Activated CD8-positive, alpha-beta memory T cell treated with anti-CD3 and anti-CD28 coated beads, Interleukin-2, amount 50 U/mL, for 1 hour (primary cell): ENCODE data around the gene FCN1.

ENCODE experiments used
- DNase-seq: peaks from one replicate; pipeline ENCODE4 v3.0.0-alpha.2; 2020; ENCODE audit errors: extremely low read depth

FCN1 gene

DNA sequence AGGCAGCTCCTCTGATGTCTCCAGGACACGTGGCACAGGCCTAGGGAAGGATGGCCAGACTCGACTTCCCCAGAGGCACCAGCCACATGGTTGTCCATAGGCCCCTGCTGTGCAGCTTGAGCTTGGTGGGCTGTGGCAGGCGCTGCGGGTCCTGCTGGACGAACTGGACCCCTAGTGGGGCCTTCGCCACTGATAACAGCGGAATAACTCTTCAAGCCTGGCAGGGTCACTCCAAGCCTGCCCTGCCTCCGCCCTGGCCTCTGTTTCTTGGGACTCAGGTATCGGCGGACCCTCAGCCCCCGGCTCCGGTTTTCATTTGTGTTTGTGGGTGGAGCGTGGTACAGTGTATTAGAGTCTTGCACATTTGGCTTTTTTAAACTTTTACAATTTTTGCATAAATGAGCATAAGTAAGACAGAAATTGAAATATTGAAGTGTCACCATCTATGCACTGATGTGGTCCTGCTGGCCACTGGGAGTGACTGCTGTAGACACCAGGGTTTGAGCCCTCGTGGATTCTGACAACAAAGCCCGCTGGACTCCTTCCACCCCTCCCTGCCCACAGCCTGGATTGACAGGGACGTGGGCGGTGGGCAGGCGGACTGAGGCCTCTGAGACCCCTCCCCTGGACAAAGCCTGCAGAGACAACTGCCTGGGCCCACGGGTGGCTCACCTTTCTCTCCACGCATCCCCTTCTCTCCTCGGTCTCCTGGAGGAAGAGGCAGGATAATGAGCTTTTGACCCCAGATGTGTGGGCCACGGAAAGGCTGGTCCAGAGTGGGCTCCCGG lies 3.8 kb downstream of the FCN1 start:
- no peak for DNase-seq

DNA sequence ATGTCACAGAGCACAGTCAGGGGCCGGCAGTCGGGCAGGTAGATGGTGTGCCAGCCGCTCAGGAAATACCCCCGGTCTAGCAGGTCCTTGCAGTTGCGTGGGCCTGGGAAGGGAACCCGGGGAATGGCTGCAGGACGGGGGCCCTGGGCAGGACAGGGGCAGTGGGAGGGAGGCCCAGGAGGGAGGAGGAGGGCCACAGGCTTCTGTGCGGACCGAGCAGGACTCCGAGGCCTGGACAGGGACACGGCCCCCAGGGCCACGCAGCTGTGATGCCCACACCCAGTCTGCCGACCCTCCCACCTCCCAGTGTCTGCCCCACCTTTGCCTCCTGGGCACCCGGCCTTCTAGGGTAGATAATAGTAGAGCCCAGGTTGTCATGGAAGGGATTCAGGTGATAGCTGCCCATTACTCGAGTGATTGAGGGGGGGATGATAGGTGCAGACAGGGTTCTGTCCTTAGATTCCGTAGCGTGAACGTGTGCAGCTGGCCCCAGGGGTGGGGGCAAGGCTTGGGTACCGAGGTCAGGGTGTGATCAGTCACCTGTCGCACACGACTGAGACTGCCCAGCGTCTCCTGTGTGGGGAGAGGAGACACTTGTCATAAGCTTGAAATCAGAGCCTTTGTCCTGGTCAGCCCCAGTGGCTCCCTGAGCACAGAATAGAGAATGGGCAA lies 4.5 kb downstream of the FCN1 start:
- DNase-seq: no peak

DNA sequence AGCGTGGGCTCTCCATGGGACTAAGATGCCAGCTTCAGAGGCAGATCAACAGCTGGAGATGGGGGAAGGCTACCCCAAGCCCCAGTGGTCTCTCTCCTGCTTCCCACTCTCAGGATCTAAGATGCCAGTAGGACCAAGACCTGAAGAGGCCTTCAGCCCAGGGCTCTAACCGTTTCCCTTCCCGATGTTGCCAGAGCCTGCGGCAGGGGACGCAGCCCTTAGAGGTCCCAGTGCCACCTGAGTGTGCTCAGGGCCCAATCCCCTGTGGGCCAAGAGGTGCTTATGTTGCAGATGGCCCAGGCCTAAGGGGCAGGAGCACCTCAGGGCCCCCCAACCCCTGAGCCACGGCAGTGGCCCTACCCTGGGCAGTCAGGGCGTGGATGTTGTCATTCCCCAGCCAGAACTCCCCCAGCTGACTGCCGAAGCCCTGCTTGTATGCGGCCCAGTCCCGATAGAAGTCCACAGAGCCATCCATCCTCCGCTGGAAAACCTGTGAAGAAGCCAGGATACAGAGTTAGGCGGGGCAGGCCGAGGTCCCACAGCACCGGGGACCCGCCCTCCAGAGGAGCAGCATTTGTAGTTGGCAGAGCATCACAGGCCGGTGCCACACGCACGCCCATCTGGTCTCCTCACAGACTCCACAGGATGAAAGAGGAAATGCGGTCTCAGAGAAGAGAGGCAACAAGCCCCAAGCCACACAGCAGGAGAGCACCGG lies 5.4 kb downstream of the FCN1 start:
- DNase-seq: no peak

DNA sequence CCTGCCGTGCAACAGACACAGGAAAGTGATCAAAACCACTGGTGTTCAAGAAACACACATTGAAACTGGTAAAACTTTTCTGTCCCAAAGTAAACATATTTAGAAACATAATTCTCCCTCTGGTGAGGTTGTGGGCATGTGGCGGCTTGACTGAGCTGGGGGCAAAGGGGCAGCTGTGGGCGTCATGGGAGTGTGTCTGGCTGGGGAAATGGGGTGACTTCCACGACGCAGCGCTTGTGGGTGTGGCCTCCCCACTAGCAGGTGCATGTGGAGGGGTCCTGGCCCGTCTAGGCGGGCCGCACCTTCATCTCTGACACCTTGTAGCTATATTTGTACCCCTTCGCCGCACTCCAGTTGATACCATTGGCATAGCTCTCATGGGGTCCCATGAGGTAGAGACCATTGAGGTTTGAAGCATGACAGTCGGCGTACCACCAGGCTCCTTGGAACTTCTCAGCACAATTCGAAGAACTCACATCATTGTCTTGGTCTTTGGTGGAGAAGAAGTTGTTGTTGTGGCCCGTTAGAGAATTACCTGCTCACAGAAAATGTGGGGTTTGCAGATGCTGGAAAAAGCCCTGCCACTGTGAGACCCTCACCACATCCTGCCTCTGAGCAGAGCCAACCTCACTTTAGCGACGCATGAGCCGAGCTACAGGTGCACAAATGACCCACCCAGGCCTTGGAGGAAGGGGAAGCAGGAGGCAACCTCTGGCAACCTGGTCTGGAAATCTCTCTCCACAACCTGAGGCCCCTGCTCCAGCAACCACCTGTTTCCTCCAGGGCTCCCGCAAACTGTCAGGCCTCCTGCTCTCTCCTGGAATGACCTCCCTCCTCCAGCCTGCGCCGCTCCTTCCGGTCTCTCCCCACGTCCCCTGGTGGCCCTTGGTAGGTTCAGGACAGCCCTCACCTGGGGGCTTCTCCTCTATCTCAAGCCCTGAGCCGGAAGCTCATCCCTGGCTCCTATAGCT lies 7.9 kb downstream of the FCN1 start:
- DNase-seq: no peak

DNA sequence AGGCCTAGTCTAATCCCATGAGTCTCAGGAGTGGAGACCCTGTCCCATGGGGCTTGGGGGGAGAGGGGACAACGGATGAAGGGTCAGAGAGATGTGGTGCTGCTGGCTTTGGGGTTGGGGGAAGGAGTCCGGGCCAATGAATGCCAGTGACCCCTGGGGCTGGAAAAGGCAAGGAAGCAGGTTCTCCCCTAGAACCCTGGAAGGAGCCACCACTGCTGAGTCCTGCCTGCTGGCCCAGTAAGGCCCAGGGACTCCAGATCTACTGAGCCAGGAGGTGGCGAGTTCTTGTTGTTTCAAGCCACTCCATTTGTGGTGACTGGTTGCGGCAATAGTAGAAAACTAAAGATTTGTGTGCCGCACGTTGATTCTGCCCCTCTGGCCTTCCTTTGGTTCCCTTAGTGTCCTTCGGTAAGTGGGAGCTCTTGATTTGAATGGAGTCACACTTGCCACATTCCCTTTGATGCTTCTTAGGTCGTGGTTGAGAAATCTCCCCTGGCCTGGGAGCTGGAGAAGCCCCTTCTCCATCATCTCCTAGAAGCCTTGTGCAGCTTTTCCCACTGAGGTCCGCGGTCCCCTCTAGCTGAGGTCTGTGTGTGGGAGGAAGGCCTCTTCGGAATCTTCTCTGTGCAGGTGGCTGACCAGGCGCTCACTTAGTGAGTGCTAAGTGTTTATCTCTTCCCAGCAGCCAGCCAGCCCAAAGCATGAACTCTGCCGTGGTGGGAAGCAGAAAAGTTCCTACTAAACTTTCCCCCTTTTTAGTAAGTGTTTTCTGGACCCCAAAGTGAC lies 9.0 kb downstream of the FCN1 start:
- DNase-seq: no peak

DNA sequence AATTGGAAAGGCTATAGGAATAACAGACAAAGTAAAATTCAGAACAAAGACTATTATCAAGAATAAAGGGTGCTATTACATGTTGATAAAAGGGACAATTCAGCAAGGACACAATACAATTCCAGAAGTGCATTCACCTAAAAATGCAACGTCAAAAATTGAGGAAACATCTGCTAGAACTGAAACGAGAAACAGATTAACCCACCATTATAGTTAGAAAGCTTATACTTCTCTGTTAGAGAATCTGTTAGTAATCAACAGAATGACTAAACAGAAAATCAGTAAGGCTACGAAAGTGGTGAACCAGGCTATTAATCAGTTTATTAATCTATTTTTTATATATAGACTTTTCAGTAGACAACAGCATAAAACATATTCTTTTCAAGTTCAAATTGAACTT lies 14.8 kb downstream of the FCN1 start:
- no peak for DNase-seq

DNA sequence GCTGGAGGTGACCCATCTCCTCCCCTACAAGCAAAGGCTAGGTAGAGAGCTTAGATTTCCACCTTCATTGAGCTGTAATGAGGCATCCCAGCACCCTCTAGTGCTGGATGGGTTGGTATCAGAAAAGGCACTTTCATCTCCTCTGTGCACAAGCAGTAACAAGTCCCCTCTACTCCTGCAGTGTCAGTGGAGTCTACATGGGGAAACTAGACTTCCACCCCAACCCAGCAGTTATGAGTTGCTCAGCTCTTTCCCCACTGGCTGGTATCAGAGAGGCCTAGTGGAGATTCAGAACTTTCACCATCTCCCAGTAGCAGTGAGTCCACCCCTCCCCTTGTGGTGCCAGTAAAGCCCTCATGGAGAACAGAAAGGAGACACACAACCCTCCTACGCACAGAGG lies 17.9 kb downstream of the FCN1 start:
- DNase-seq: no peak

DNA sequence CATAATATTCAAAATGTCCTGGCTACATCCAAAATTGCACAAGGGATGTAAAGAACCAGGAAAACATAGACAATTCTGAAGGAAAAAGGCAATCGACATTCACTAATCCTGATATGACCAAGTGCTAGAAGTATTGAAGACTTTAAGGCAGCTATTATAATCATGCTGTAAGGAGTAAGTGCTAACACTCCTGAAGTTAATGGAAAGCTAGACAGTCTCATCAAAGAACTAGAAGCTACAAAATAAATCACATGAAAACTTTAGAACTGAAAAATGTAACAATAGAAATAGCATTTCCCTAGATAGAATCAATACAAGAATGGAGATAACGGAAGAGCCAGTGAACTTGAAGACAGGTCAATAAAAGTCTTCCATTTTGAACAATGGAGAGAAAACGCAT lies 18.5 kb downstream of the FCN1 start:
- no peak for DNase-seq

DNA sequence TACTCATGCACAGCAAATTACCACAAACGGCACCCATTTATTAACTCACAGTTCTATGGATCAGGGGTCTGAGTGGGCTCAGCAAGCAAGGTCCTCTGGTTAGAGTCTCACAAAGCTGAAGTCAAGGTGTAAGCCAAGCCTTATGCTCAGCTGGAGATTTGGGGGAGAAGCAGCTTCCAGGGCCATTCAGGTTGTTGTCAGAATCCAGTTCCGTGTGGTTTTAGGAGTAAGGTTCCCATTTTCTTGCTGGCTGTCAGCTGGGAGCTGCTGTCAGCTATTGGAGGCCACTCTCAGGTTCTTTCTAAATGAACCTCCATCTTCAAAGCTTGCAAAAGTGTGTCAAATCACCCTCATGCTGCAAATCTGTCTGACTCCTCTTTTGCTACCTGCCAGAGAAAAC lies 19.4 kb downstream of the FCN1 start:
- DNase-seq: no peak

DNA sequence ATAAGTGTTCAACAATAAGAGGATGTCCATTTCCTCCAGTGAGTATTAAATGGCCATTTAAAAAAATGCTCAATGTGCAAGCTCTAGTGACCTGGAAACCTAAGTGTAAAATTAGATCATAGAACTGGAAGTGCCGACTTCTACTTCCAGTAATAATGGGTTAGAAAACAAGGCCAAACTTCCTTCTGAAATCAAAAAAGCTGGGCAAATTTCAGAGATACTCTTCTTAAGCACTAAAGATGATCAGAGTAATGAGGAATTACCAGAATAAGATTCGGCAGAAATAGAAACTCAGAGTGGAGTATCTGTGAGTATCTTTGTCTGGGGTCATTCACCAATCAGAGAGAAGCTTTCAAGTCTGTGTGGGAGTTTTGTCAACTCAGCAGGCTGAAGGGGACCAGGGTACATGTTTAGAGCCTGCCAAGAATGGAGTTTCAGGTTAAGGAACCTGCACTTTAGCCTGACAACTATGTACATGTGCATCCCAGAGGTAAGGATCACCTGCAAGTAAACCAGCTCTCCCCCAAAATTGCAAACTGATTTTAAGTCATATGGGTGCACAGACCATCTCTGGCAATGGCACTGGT lies 20.0 kb downstream of the FCN1 start:
- no peak for DNase-seq

DNA sequence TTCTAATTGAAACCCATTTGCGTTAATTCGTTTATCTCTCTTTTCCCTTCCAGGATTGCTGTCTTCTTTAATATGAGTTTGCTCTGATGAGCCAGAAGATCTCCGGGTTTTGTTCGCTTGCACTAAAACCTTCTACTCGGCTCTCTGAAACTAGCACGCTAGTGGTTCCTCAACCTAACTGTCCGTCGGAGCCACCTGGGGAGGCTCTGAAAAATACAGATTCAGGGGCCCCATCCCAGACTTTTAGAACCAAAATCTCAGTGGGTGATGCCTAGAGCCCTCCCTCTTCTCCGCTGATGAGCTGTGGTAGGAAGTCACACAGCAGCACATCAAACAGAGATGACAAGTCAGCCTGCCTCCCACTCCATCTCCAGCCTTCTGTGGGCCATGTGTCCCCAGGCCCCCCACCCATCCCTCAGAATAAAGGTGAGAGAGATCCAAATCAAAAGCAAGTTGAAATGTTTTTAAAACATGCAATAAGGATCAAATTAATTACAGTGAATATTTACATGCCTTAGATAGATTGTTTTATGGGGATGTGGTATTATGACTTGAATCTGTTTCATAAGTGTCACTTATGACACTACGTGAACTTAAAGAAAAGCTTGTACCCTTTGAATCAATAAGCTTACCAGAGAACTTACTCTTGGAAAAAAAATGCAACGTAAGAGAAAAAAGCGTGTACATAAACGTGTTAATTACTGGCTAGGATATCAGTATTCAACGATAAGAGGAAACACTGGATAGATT lies 20.7 kb downstream of the FCN1 start:
- DNase-seq: no peak

DNA sequence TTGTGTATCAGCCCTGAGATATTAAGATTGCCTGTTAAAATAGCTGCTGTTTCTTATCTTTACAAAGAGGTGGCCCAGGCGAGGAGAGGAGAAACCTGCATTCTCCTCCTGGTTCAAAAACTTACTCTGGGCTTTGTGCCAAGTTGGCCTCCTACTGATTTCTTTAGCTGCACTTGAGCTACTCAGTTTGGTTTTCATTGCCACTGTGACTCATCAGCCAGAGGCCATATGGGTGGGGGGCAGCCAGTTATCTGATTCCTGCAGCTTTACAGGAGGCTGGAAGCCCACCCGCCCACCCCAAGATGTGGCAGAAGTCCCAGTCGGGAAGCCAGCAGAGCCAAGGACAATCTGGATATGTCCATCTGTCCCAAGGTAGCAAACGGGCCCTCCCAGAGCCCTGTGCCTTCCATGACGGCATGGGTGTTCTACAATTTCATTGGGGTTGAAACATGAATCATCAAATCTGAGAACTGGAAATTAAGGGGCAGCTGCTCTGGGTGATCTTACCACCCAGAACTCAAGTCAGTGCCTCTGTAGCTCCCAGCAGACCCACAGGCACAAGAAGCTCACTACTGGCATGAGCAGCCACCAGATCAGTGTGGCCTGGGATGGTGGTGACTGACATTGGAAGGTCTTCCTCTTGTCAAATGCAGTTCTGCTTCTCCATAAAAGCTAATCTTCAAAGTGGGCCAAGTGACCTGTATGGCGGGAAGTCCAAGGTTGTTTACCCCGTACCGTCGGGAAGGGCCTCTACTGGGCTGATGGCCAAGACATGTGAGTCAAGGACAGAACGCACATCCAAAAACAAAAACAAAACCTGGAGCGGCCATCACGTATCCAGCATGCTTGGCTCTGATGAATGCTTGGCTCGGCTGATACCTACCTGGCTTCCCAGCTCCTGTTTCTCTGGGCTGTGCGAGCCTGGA lies 21.5 kb downstream of the FCN1 start:
- no peak for DNase-seq

DNA sequence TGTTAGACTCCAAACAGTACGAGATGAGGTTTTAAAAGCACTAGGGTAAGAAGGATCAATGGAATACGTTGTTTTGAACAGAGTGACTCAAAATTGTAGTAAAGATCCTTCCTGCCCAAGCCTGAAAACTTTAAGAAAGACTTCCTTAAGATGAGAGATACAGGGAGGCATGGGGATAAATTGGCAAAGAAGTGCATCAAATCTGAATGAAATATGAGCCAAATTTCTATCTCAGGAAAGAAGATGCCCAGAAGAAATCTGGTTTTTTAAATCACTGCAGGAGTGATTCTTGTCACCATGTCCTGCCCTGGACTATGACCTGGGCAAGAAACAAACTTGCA lies 22.2 kb downstream of the FCN1 start:
- no peak for DNase-seq

DNA sequence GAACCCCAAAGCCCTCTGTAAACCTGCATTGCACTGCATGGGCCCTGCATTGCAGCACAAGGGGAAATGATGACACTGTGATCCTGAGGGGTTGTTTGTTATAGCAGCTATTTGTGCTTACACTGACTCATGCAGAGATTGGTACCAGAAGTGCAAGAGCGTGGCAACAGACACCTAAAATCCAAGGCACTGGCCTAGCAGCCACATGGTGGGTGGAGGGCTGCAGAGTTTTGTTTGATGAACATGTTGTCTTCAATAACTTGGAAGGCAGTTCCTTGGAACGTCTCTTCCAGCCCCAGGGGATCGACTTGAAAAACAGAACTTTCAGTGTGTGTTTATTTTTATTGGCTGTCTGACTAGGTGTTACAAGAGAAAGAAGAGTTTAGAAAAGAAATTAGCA lies 22.6 kb downstream of the FCN1 start:
- no peak for DNase-seq

DNA sequence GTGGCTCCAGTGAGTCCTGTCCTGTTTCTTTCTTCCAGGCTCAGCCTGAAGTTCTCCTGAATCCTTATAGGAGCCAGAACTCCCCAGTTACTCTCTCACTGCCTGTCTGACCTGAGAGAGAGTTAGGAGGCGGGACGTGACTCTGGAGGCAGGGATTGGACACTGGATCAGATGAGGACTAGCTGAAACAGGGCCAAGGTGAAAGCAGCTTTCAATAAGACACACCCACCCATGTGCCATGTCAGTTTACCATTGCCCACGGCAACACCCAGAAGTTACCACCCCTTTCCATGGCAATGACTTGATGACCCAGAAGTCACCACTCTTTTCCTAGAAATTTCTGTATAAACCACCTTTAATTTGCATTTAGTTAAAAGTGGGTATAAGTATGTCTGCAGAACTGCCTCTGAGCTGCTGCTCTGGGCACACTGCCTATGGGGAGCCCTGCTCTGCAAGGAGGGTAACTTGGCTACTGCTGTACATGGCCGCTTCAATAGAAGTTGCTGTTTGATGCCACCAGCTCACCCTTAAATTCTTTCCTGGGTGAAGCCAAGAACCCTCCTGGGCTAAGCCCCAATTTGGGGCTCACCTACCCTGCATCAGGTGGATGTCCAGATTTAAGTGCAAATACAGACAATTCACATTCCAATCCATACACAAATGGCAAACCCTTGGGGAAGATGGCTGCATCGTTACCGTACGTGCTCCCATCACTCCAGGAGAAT lies 23.4 kb downstream of the FCN1 start:
- no peak for DNase-seq

DNA sequence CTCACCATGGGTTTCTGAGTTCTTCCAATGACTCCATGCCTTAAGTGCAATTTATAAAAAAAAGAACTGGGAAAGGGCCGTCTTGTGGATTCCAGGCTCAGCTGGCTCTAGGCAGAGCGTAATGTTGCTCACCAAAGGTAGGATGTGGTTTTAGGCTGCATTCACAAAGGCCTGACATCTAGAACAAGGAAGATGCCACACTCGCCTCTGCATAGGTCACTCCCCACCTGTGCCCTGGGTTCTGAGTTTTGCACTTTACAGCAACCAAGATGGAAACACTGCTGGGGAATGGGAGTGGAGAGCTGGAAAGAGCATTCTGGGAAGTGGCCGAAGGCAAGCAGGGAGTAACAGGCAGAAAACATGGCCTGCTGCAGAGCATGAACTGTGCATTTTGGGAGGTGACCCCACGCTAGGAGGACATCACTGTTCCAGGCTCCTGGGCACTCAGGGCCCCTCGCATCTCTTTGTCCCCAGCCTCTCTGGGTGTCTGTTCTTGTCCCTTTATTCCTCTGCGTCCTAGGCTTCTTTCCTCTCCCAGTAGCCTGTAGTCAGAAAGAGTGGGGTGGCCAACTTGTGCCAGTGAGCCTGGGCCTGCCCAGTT lies 24.8 kb downstream of the FCN1 start:
- DNase-seq: no peak

DNA sequence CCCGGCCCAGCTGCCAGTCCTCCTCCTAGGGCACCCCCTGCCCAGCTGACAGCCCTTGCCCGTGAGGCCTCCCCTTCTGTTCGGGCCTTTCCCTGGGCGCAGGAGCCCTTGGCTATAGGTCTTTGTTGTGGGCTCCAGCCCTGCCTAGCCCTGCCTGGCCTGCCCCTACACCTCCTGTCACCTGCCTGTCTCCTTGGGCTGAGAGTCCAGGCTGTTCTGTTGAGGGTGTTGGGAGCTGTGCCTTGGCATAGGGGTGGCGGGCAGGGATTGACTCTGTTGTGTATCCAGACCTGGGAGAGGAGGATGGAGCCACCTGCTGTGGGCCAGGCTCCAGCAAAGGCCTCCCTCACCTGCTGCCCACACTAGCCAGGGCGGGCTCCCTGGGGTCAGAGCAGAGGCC lies 25.5 kb downstream of the FCN1 start:
- no peak for DNase-seq

DNA sequence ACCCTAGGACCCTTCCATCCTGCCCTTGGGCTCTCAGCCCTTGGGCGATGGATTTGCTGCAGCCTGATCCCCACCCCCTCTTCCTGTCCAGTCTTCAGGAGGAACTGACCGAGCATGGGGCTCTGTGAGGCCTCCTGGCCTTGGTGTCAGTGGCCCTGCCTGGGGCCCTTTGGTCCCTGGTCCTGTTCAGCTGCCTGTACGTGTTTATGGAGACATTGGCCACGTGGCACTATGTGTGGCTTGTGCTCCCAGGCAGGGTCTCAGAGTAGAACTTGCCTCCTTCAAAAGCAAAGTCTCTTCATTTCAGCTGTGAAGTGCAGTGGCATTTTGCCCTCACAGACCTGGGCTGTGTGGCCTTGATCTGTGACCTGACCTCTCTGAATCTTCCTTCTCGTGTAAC lies 26.0 kb downstream of the FCN1 start:
- DNase-seq: no peak
